GM12878 (cell line): Measurements from ENCODE around the gene CASK. TPM values are rescaled to one million over a fixed set of nuclear protein-coding genes. Genes with fewer than 3 reads are reported as not detected.

Source experiments
- ATAC-seq: fragments of 200-7000 bp; cut with Tn5 transposase; 3 replicates; pipeline ENCODE4 v1.9.1; 2020; ENCODE audit warnings: mild to moderate bottlenecking, moderate library complexity
- BruUV-seq: library from RNA; stranded (reverse); fragments of 400-500 nt; replicated peaks from 2 replicates; lab custom pipeline; 2021; lab: Mats Ljungman, UMichigan
- CTCF ChIA-PET: fragments of 300-600 bp; sonication (Branson Sonifier 250); formaldehyde crosslinking; extraction: SDS; loops from one replicate; lab custom pipeline; 2021; ENCODE audit warnings: inconsistent platforms; lab: Yijun Ruan, JAX
- POLR2A ChIA-PET: fragments of 350-600 bp; formaldehyde crosslinking; extraction: SDS; loops from one replicate; lab custom pipeline; 2021; ENCODE audit warnings: inconsistent platforms; lab: Charles Lee
- RAD21 ChIA-PET: fragments of 300-600 bp; sonication (Branson Sonifier 250); formaldehyde crosslinking; loops from one replicate; lab custom pipeline; 2023; ENCODE audit warnings: antibody characterized with exemption; ENCODE audit not compliant: unreplicated experiment; lab: Charles Lee
- SMC1A ChIA-PET: fragments of 300-600 bp; sonication (Branson Sonifier 250); formaldehyde crosslinking; loops from one replicate; lab custom pipeline; 2023; ENCODE audit not compliant: unreplicated experiment, uncharacterized antibody; lab: Charles Lee
- DNase-seq: peaks from one replicate; pipeline ENCODE4 v3.0.0-alpha.2; 2011; ENCODE audit warnings: low read depth, low spot score
- FAIRE-seq: peaks from 3 replicates; lab custom pipeline; 2011; peaks lifted over from hg19 to GRCh38; lab: Jason Lieb, UNC
- H2AFZ ChIP-seq: 2 replicates; pipeline ENCODE4 v1.6.0; 2011; ENCODE audit warnings: low read depth, low read length, control low read depth; ENCODE audit not compliant: control insufficient read depth
- H3K27ac ChIP-seq: 2 replicates; pipeline ENCODE4 v1.5.1; 2011; ENCODE audit warnings: control low read depth; ENCODE audit not compliant: control insufficient read depth, insufficient read depth
- H3K27me3 ChIP-seq, 2 experiments: replicated peaks in 1 of 2; 2 replicates each; pipeline versions ENCODE4 v1.6.0 to v1.6.1; 2011; ENCODE audit warnings: low read length in 1 of 2; ENCODE audit not compliant: control insufficient read depth in 2 of 2, insufficient read depth in 2 of 2
- H3K36me3 ChIP-seq, 2 experiments: 2 replicates each; pipeline ENCODE4 v1.5.1; 2011; ENCODE audit warnings: low read length in 1 of 2; ENCODE audit not compliant: control insufficient read depth in 2 of 2, insufficient read depth in 2 of 2
- H3K4me1 ChIP-seq: 2 replicates; pipeline ENCODE4 v1.6.1; 2011; ENCODE audit warnings: mild to moderate bottlenecking, low read length, moderate library complexity, mixed read lengths; ENCODE audit not compliant: control insufficient read depth, insufficient read depth
- H3K4me2 ChIP-seq: 2 replicates; pipeline ENCODE4 v1.6.0; 2011; ENCODE audit warnings: control low read depth; ENCODE audit not compliant: control insufficient read depth, insufficient read depth
- H3K4me3 ChIP-seq: fragments of 200-600 bp; sonication (generic); 2 replicates; pipeline ENCODE4 v1.5.1; 2016
- H3K79me2 ChIP-seq: 2 replicates; pipeline ENCODE4 v1.6.0; 2011; ENCODE audit warnings: low read length; ENCODE audit not compliant: control insufficient read depth, insufficient read depth
- H3K9ac ChIP-seq: 2 replicates; pipeline ENCODE4 v1.8.0; 2011; ENCODE audit warnings: low read length, control low read depth, mixed read lengths; ENCODE audit not compliant: control insufficient read depth, insufficient read depth
- H3K9me3 ChIP-seq: replicated peaks from 3 replicates; pipeline ENCODE4 v1.5.1; 2011; ENCODE audit warnings: mild to moderate bottlenecking, low read length; ENCODE audit not compliant: control insufficient read depth, insufficient read depth
- H4K20me1 ChIP-seq: 2 replicates; pipeline ENCODE4 v1.6.0; 2011; ENCODE audit not compliant: control insufficient read depth, insufficient read depth
- BCL11A ChIP-seq: IDR thresholded peaks from 2 replicates; pipeline ENCODE4 v1.6.1; 2011; ENCODE audit warnings: low read depth, low read length
- CBFB ChIP-seq: IDR thresholded peaks from 2 replicates; pipeline ENCODE4 v1.6.1; 2016; ENCODE audit warnings: antibody characterized with exemption, low read depth
- EED ChIP-seq: sonication (generic); IDR thresholded peaks from 2 replicates; pipeline ENCODE4 v1.6.1; 2016; ENCODE audit warnings: antibody characterized with exemption, low read depth
- EGR1 ChIP-seq, 2 experiments: IDR thresholded peaks; 1 replicate in 1 of 2; 2 replicates in 1 of 2; pipeline ENCODE4 v1.6.1; 2011 to 2012; ENCODE audit warnings: low read depth in 2 of 2, low read length in 2 of 2, borderline replicate concordance in 1 of 2, mild to moderate bottlenecking in 1 of 2, moderate library complexity in 1 of 2
- EP300 ChIP-seq, 2 experiments: fragments of 150-350 bp in 1 of 2; IDR thresholded peaks; 2 replicates each; pipeline ENCODE4 v1.6.1; 2011 to 2012; ENCODE audit warnings: low read depth in 2 of 2, low read length in 2 of 2, borderline replicate concordance in 1 of 2, improper control_type of control experiment in 1 of 2, inconsistent platforms in 1 of 2; ENCODE audit not compliant: control insufficient read depth in 1 of 2
- EZH2 ChIP-seq: IDR thresholded peaks from 2 replicates; pipeline ENCODE4 v1.6.1; 2012; ENCODE audit warnings: low read depth, mild to moderate bottlenecking, control low read depth, inconsistent platforms, low read length, borderline replicate concordance; ENCODE audit not compliant: control insufficient read depth
- FOXK2 ChIP-seq: fragments of 450-650 bp; IDR thresholded peaks from 2 replicates; pipeline ENCODE4 v1.6.1; 2017; ENCODE audit warnings: mild to moderate bottlenecking, moderate library complexity
- FOXM1 ChIP-seq: IDR thresholded peaks from 2 replicates; pipeline ENCODE4 v1.6.1; 2012; ENCODE audit warnings: low read depth, mild to moderate bottlenecking, inconsistent platforms, low read length, moderate library complexity
- HDAC6 ChIP-seq: fragments of 200-600 bp; sonication (generic); IDR thresholded peaks from one replicate; pipeline ENCODE4 v1.8.0; 2017; ENCODE audit warnings: antibody characterized with exemption; ENCODE audit not compliant: unreplicated experiment
- JUNB ChIP-seq: IDR thresholded peaks from 2 replicates; pipeline ENCODE4 v1.6.1; 2016; ENCODE audit warnings: antibody characterized with exemption, mild to moderate bottlenecking
- MTA3 ChIP-seq: IDR thresholded peaks from 2 replicates; pipeline ENCODE4 v1.6.1; 2012; ENCODE audit warnings: low read length, inconsistent platforms, borderline replicate concordance
- NFXL1 ChIP-seq: fragments of 450-650 bp; IDR thresholded peaks from 2 replicates; pipeline ENCODE4 v1.6.1; 2017; ENCODE audit warnings: antibody characterized with exemption, mild to moderate bottlenecking, borderline replicate concordance
- SMARCA5 ChIP-seq: fragments of 450-650 bp; IDR thresholded peaks from 2 replicates; pipeline ENCODE4 v1.6.1; 2017; ENCODE audit warnings: mild to moderate bottlenecking
- SMC3 ChIP-seq: IDR thresholded peaks from 2 replicates; pipeline ENCODE4 v1.6.1; 2011; ENCODE audit warnings: low read length, improper control_type of control experiment, borderline replicate concordance
- YBX1 ChIP-seq: fragments of 450-650 bp; IDR thresholded peaks from 2 replicates; pipeline ENCODE4 v1.6.1; 2016; ENCODE audit warnings: antibody characterized with exemption
- ZNF207 ChIP-seq: fragments of 450-650 bp; IDR thresholded peaks from 2 replicates; pipeline ENCODE4 v1.6.1; 2014; ENCODE audit warnings: antibody characterized with exemption, mild to moderate bottlenecking, borderline replicate concordance
- ZNF24 ChIP-seq: fragments of 450-650 bp; IDR thresholded peaks from 2 replicates; pipeline ENCODE4 v1.6.1; 2017; ENCODE audit warnings: antibody characterized with exemption, mild to moderate bottlenecking
- ZNF274 ChIP-seq: IDR thresholded peaks from one replicate; pipeline ENCODE4 v1.8.0; 2011; ENCODE audit not compliant: insufficient read length, insufficient read depth
- WGBS: methylation state at CpG from one replicate; pipeline ENCODE4 v1.1.6; 2016; ENCODE audit warnings: low lambda C conversion rate; ENCODE audit not compliant: insufficient replicate concordance, insufficient coverage; ENCODE audit errors: missing lambda C conversion rate; 5-methylcytosine and 5-hydroxymethylcytosine counted together
- in situ Hi-C: fragments of 300-500 bp; cut with MboI; formaldehyde crosslinking; loops from 9 replicates; pipeline ENCODE4 v1.14.3; 2018; ENCODE audit warnings: mixed read lengths
- intact Hi-C: fragments of 100-400 bp; cut with micrococcal nuclease; formaldehyde crosslinking; loops from one replicate; pipeline ENCODE4 v1.14.2; 2022; ENCODE audit not compliant: unreplicated experiment
- polyA plus RNA-seq, 11 experiments: library from polyadenylated mRNA; depleted of rRNA in 4 of 11; unstranded in 6 of 11; stranded (reverse) in 5 of 11; fragments of >200 nt; fragmentation: Nextera tagmentation in 4 of 11; fragmentation: Illumina TruSeq in 1 of 11; extraction: Ambion mirVana in 4 of 11; extraction: Trizol in 1 of 11; gene quantifications; 1 replicate in 1 of 11; 2 replicates in 10 of 11; pipeline versions ENCODE4 v1.2.1 to v1.2.3, GENCODE V29; 2011 to 2016; ENCODE audit warnings: inconsistent platforms in 2 of 11, missing spikeins in 2 of 11, low read depth in 1 of 11
- total RNA-seq, 4 experiments: library from RNA; depleted of rRNA in 3 of 4; stranded (reverse); fragments of >200 nt in 3 of 4; fragmentation: Illumina TruSeq in 1 of 4; extraction: Trizol in 1 of 4; gene quantifications; 2 replicates each; pipeline versions ENCODE4 v1.2.1 to v1.2.3, GENCODE V29; 2013 to 2021
- TF ChIP-seq, protein P1 (sequence below): IDR thresholded peaks from 2 replicates; pipeline ENCODE4 v1.6.1; 2012; ENCODE audit warnings: low read depth, low read length, improper control_type of control experiment

CASK gene
- total and polyA plus RNA-seq, 10 of the 15 experiments (the other 5 are each of a cell fraction or from before 2014, with no cell fraction given): 0.60 to 45.9 (median 4.8) TPM

DNA sequence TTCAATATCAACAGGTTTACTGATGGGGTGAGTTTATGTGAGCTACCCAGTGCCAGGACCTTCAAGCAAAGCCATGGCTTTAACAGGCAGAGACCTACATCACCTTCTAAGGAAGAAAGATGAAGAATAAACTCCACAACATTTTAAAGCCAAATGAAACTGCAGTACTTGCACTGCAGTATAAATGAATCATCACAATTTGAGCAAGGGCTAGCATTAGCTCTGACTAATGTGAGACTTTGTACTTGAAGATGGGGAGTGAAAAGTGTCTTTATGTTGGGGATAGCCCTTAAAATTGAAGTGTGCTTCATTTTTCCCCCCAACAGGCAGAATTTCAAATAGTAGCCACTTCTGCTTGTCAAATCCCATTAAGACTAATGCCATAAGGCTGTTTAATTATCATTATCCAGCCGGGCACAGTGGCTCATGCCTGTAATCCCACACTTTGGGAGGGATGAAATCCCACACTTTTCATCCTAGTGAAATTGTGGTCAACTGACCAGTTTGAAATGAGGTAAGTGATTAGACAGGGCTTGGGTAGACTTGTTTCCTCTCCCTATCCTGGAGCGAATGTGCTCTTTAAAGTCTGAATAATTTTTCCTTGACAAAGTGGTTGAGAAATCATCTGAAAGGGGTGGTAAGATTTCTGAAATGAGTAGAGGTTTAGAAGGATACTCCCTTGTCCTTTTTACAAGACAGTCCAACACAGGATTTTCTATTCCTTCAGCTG lies 261.8 kb downstream of the CASK start (continued):
- TF ChIP-seq ZNF207 (no peak), YBX1 (no peak), BCL11A (no peak)

DNA sequence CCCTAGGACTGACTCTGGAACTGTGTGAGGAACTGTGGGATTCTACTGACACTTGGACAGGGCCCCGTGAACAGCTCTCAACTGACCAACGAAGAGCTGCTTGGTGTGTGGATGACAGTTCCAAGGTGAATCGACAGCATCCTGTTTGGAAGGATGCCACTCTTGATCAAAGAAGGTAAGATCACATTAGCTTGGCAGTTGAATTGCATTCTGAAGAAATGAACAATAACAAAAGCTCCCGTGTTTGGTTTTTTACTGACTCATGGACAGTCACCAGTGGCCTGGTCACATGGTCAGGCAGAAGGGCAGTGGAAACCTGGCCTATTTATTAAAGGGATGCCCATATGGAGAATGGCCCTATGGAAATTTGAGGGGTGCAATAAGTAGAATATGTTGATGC lies 267.7 kb downstream of the CASK start:
- H3K9ac ChIP-seq: no peak overlapping the region
- ChIA-PET POLR2A (no interaction called here), CTCF (no interaction called here), RAD21 (no interaction called here), SMC1A (no interaction called here)
- no peak overlapping the region for H3K4me3 ChIP-seq
- H3K4me1 ChIP-seq: no peaks in the 10 kb centered on the region
- DNase-seq (no peak), ATAC-seq (no peak), FAIRE-seq (no peak)
- H3K9me3 ChIP-seq: no peaks in the 10 kb centered on the region
- no TSS peak for BruUV-seq
- 46% methylated on average over 4 of the region's 4 CpGs for WGBS
- H3K27ac ChIP-seq: no peak overlapping the region
- H3K4me2 ChIP-seq: no peak overlapping the region
- H3K36me3 ChIP-seq: no peaks in the 10 kb centered on the region; a peak in 1 of 4 replicates
- H2AFZ ChIP-seq: no peak overlapping the region
- no peaks in the 10 kb centered on the region for H3K79me2 ChIP-seq
- TF ChIP-seq NFXL1: no peak
- TF ChIP-seq ZNF274: no peak
- no peak for TF ChIP-seq FOXK2
- TF ChIP-seq SMARCA5: no peak
- no peak for TF ChIP-seq EGR1 (IDR thresholded peaks at IDR 0.05; ENCODE audit: borderline replicate concordance in 1 of 2, low read depth in 2 of 2, low read length in 2 of 2)
- TF ChIP-seq ZNF207: no peak
- no peak for TF ChIP-seq EZH2
- TF ChIP-seq CBFB: no peak
- TF ChIP-seq EED: no peak
- TF ChIP-seq, protein P1, sequence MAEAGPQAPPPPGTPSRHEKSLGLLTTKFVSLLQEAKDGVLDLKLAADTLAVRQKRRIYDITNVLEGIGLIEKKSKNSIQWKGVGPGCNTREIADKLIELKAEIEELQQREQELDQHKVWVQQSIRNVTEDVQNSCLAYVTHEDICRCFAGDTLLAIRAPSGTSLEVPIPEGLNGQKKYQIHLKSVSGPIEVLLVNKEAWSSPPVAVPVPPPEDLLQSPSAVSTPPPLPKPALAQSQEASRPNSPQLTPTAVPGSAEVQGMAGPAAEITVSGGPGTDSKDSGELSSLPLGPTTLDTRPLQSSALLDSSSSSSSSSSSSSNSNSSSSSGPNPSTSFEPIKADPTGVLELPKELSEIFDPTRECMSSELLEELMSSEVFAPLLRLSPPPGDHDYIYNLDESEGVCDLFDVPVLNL: no peak
- TF ChIP-seq FOXM1: no peak
- TF ChIP-seq SMC3: no peak
- TF ChIP-seq MTA3: no peak
- no peak for TF ChIP-seq ZNF24
- TF ChIP-seq EP300 (IDR thresholded peaks at IDR 0.05; ENCODE audit: borderline replicate concordance in 1 of 2, control insufficient read depth in 1 of 2, low read depth in 2 of 2, low read length in 2 of 2): no peak
- TF ChIP-seq JUNB: no peak
- no peak for TF ChIP-seq HDAC6
- no peaks in the 10 kb centered on the region for H3K27me3 ChIP-seq
- in situ Hi-C loops: no loop called here
- H4K20me1 ChIP-seq: no peaks in the 10 kb centered on the region
- intact Hi-C loops: no loop called here
